Effector memory CD8-positive, alpha-beta T cell (primary cell): ENCODE data around the gene RYR1.

Source experiments
- ATAC-seq: fragments of 150-1000 bp; cut with Tn5 transposase; replicated peaks from 2 replicates; pipeline ENCODE4 v1.10.0; 2021; ENCODE audit warnings: mild to moderate bottlenecking, moderate library complexity
- DNase-seq, 3 experiments: peaks; one replicate each; pipeline ENCODE4 v3.0.0; 2021
- H3K27ac Mint-ChIP-seq, 2 donors: one replicate each; pipeline ENCODE4 v1.8.0; 2022; ENCODE audit warnings: mild to moderate bottlenecking in 2 of 2, mixed read lengths in 2 of 2, moderate library complexity in 2 of 2
- H3K27me3 Mint-ChIP-seq, 2 donors: one replicate each; pipeline ENCODE4 v1.8.0; 2022; ENCODE audit warnings: mixed read lengths in 2 of 2
- H3K36me3 Mint-ChIP-seq: one replicate; pipeline ENCODE4 v1.8.0; 2022; ENCODE audit warnings: mild to moderate bottlenecking, moderate library complexity, mixed read lengths; ENCODE audit not compliant: insufficient read depth
- H3K4me1 Mint-ChIP-seq, 2 donors: one replicate each; pipeline ENCODE4 v1.8.0; 2022; ENCODE audit warnings: low read depth in 2 of 2, mixed read lengths in 2 of 2
- H3K4me3 Mint-ChIP-seq, 2 donors: one replicate each; pipeline ENCODE4 v1.8.0; 2022; ENCODE audit warnings: mild to moderate bottlenecking in 2 of 2, mixed read lengths in 2 of 2, moderate library complexity in 2 of 2
- H3K9me3 Mint-ChIP-seq, 2 donors: one replicate each; pipeline ENCODE4 v1.8.0; 2022; ENCODE audit warnings: mixed read lengths in 2 of 2
- total RNA-seq, 9 experiments: gene quantifications; one replicate each; lab custom pipeline; 2026; lab: John Stamatoyannopoulos, UW

RYR1 gene
- 2.0 to 20.9 (median 8.7) reads per million in 9 experiments for total RNA-seq

- Mint-ChIP-seq H3K4me1 (peaks cover 9 to 12% of the 10 kb centered on the region in 2 donors), H3K27ac (peak within 1 kb of the TSS in 1 of 2 donors; percentile 75), H3K27me3 (peaks cover 21 to 57% of the 10 kb centered on the region in 2 donors)
Measured at GRCh38 chr19:38433268-38433733, at the start of gene RYR1. TSS of gene RYR1 (plus strand) at chr19:38433691. CDS start at chr19:38433830, 139 bp downstream.

GRCh38 chr19:38383743-38384142 lies 49.7 kb upstream of the RYR1 start:
- ATAC-seq (no peak), DNase-seq (no peak)
- Mint-ChIP-seq H3K36me3 (peaks cover 60% of the 10 kb centered on the region), H3K4me3 (no peak overlapping the region), H3K27ac (no peak overlapping the region), H3K4me1 (peaks cover 13% of the 10 kb centered on the region in 2 donors), H3K9me3 (no peaks in the 10 kb centered on the region), H3K27me3 (no peaks in the 10 kb centered on the region)

More at GRCh38 chr19:38433268-38433733, at the start of gene RYR1:
- Mint-ChIP-seq H3K9me3 (no peaks in the 10 kb centered on the region), H3K36me3 (peaks cover 3% of the 10 kb centered on the region), H3K4me3 (peak within 1 kb of the TSS; percentile 46 to 64)
- ATAC-seq = peak; percentile 69
- no peak for DNase-seq

GRCh38 chr19:38384209-38385027 lies 49.1 kb upstream of the RYR1 start:
- peaks cover 12 to 15% of the 10 kb centered on the region in 2 donors for H3K4me1 Mint-ChIP-seq
- peaks cover 53% of the 10 kb centered on the region for H3K36me3 Mint-ChIP-seq
- peak overlapping the region in 1 of 2 donors; percentile 63 for H3K27ac Mint-ChIP-seq
- H3K4me3 Mint-ChIP-seq = peak overlapping the region in 1 of 2 donors; percentile 49
- no peaks in the 10 kb centered on the region for H3K27me3 Mint-ChIP-seq
- DNase-seq (no peak), ATAC-seq (no peak)
- H3K9me3 Mint-ChIP-seq = no peaks in the 10 kb centered on the region

- Mint-ChIP-seq H3K36me3 (peaks cover 50% of the 10 kb centered on the region), H3K4me1 (peaks cover 13 to 14% of the 10 kb centered on the region in 2 donors), H3K27ac (peak overlapping the region in 1 of 2 donors; percentile 63), H3K27me3 (no peaks in the 10 kb centered on the region), H3K9me3 (no peaks in the 10 kb centered on the region), H3K4me3 (peak overlapping the region in 1 of 2 donors; percentile 49)
- no peak for ATAC-seq
- DNase-seq = no peak
Measured at GRCh38 chr19:38385057-38385803, 48.3 kb upstream of the RYR1 start.

GRCh38 chr19:38385804-38386257 lies 47.7 kb upstream of the RYR1 start:
- H3K9me3 Mint-ChIP-seq = no peaks in the 10 kb centered on the region
- no peaks in the 10 kb centered on the region for H3K27me3 Mint-ChIP-seq
- ATAC-seq = peak; percentile 18
- H3K27ac Mint-ChIP-seq = peak overlapping the region in 1 of 2 donors; percentile 26
- H3K4me1 Mint-ChIP-seq = peaks cover 11 to 12% of the 10 kb centered on the region in 2 donors
- peaks cover 44% of the 10 kb centered on the region for H3K36me3 Mint-ChIP-seq
- peak overlapping the region in 1 of 2 donors; percentile 37 for H3K4me3 Mint-ChIP-seq
- peak in 1 of 3 experiments; percentile 26 for DNase-seq

GRCh38 chr19:38386300-38386970 lies 47.1 kb upstream of the RYR1 start:
- Mint-ChIP-seq H3K27me3 (no peaks in the 10 kb centered on the region), H3K4me1 (peaks cover 11 to 12% of the 10 kb centered on the region in 2 donors), H3K27ac (peak overlapping the region in 1 of 2 donors; percentile 26), H3K9me3 (no peaks in the 10 kb centered on the region), H3K4me3 (peak overlapping the region; percentile 15 to 37), H3K36me3 (peaks cover 39% of the 10 kb centered on the region)
- DNase-seq = no peak
- no peak for ATAC-seq

- H3K4me3 Mint-ChIP-seq = peak overlapping the region; percentile 83 to 85
- peak overlapping the region; percentile 69 to 72 for H3K27ac Mint-ChIP-seq
- peaks cover 33% of the 10 kb centered on the region for H3K36me3 Mint-ChIP-seq
- H3K9me3 Mint-ChIP-seq = no peaks in the 10 kb centered on the region
- no peak for ATAC-seq
- no peak for DNase-seq
- H3K27me3 Mint-ChIP-seq = no peaks in the 10 kb centered on the region
- H3K4me1 Mint-ChIP-seq = peaks cover 11 to 12% of the 10 kb centered on the region in 2 donors
Measured at GRCh38 chr19:38386971-38387549, 46.4 kb upstream of the RYR1 start.

GRCh38 chr19:38387550-38388348 lies 45.7 kb upstream of the RYR1 start, which contains the start of gene GGN:
TSS of gene GGN (minus strand) at chr19:38388034. CDS start at chr19:38387261, 773 bp downstream.
- peak; percentile 74 to 78 (median 76) for DNase-seq
- H3K4me1 Mint-ChIP-seq = peaks cover 11 to 12% of the 10 kb centered on the region in 2 donors
- H3K27ac Mint-ChIP-seq = peak within 1 kb of the TSS; percentile 69 to 72
- ATAC-seq = peak; percentile 74
- peaks cover 26% of the 10 kb centered on the region for H3K36me3 Mint-ChIP-seq
- H3K27me3 Mint-ChIP-seq = no peaks in the 10 kb centered on the region
- H3K4me3 Mint-ChIP-seq = peak within 1 kb of the TSS; percentile 83 to 85
- H3K9me3 Mint-ChIP-seq = no peaks in the 10 kb centered on the region

- peak; percentile 3 for ATAC-seq
- H3K9me3 Mint-ChIP-seq = no peaks in the 10 kb centered on the region
- H3K27me3 Mint-ChIP-seq = no peaks in the 10 kb centered on the region
- peaks cover 18% of the 10 kb centered on the region for H3K36me3 Mint-ChIP-seq
- peak within 1 kb of the TSS; percentile 69 to 72 for H3K27ac Mint-ChIP-seq
- H3K4me3 Mint-ChIP-seq = peak within 1 kb of the TSS; percentile 83 to 85
- no peak for DNase-seq
- H3K4me1 Mint-ChIP-seq = peaks cover 11 to 12% of the 10 kb centered on the region in 2 donors
Measured at GRCh38 chr19:38388349-38389100, 45.0 kb upstream of the RYR1 start, which contains the start of gene SPRED3. TSS of gene SPRED3 (plus strand) at chr19:38388697. CDS start at chr19:38390303, 1,606 bp downstream.

- Mint-ChIP-seq H3K4me3 (peak overlapping the region; percentile 60 to 85), H3K27ac (no peak overlapping the region), H3K4me1 (peaks cover 12 to 15% of the 10 kb centered on the region in 2 donors), H3K36me3 (peaks cover 17% of the 10 kb centered on the region), H3K27me3 (no peaks in the 10 kb centered on the region), H3K9me3 (no peaks in the 10 kb centered on the region)
- ATAC-seq = no peak
- no peak for DNase-seq
Measured at GRCh38 chr19:38389101-38389925, 44.2 kb upstream of the RYR1 start.
